Loucy (cell line): Measurements from ENCODE around the gene SDC3.

Experiments used
- CTCF ChIP-seq: fragments of 200-600 bp; sonication (generic); conservative IDR thresholded peaks from 2 replicates; pipeline ENCODE4 v1.5.1; 2014; ENCODE audit warnings: mild to moderate bottlenecking, antibody characterized with exemption, low read length
- EZH2phosphoT487 ChIP-seq: fragments of 200-600 bp; IDR thresholded peaks from 2 replicates; pipeline ENCODE4 v1.6.1; 2018; ENCODE audit warnings: antibody characterized with exemption, mild to moderate bottlenecking, moderate library complexity, borderline replicate concordance

DNA sequence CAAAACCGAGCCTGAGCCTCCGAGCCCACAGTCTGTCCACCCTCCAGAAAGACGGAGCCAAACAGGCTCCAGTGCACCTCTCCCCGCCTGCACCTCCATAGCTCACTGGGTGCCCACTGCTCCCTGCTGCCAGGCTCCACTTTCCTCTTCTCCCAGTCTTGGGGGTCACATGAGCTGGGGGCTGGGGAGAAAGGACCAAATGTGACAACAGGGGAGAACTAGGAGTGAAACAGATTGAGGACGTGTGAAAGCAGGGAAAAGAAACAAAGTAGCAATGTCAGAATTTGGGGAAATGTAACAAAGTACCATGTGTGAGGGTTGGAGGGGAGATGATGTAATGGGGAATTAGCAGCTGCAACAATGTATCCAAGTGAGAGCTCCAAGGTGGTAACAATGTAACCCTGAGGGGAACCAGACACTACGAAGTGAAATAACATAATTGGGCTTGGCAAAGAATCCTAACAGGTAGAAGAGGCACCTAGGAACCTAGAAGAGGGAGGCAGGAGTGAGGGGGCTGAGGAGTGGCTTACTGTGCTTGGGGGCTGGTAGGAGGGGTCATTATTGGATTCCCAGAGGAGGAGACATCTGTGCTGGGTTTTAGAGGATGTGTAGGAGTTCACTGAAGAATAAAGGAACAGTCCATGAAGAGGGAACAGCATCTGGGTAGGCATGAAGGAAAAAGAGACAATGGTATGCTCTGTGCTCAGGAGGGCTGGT, 12.5 kb downstream of the SDC3 start:
- TF ChIP-seq CTCF: no peak
- TF ChIP-seq EZH2phosphoT487: no peak
